GM18909 (cell line): ENCODE data around the gene C1QTNF2.
"Not testable (repeated sequence)": the region's sequence is repeated elsewhere in the genome, so short reads cannot be mapped to it uniquely, and the experiment has no call there.

ENCODE experiments used
- ATAC-seq: cut with Tn5 transposase; IDR thresholded peaks from one replicate; pipeline ENCODE4 v1.9.1; 2021; ENCODE audit warnings: mild to moderate bottlenecking; ENCODE audit not compliant: unreplicated experiment, poor library complexity

The C1QTNF2 gene

DNA sequence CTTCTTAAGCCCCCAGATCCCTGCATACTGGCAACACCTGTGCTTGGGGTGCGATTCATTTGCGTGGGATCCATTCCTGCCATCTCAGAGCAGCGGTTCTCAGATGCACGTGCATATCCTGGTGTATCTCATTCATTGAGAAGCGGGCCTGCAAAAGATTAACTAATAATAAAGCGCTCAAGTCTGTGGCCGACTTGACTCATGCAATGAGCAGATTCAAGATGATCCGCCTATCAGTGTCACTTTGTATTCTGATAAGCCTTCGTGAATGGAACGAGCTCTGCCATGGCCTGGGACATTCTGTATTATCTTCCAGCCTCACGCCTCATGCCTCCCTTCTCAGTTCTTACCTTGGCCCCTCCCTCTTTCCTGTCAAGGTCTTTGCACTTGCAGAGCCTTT is 22.3 kb downstream of the C1QTNF2 start:
- ATAC-seq = no peak

DNA sequence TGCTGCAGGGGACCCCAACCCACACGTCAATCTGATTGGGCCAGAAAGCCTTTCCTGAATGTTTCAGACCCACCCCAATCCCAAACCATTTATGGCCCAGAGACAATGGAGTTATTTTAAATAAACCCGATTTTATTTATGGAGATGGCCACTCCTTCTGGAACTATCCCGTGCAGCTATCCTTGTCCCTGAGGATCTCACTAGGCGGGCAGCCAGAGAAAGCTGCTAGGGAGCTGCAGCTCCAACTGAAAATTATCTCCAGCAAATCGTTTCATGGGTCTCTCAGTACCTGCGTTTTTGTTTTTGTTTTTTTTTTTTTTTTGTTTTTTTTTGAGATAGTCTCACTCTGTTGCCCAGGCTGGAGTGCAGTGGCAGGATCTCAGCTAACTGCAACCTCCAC is 23.0 kb downstream of the C1QTNF2 start:
- no peak for ATAC-seq

GRCh38 chr5:160342413-160342941 is 27.9 kb downstream of the C1QTNF2 start:
- no peak for ATAC-seq

DNA sequence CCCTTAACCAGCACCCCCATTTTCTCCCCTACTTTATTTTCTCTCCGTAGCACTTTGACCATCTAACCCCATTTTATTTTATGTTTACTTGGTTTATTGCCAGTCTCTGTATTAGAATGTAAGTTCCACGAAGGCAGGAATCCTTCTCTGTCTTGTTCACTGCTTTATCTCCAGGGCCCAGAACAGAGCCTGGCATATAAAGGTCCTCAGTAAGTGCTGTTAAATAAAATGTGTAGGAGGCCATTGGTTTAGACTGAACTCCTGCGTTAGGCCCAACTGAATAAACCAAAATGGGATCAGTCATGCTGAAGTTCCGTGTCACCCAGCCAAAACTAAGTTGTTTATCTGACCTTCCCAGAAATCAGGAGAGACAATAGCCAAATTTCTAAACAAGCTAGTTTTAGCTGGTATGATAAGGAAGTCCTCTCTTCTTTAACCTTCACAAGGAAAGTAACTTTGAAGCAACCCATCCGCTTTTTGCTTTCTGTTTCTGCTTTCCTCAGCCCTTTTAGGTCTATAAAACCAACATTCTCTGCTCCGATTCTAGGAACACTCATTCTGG is 29.0 kb downstream of the C1QTNF2 start:
- ATAC-seq = no peak

GRCh38 chr5:160340513-160340912 is 29.9 kb downstream of the C1QTNF2 start:
- ATAC-seq = not testable (repeated sequence)

- no peak for ATAC-seq
Measured at GRCh38 chr5:160339406-160340130, 30.9 kb downstream of the C1QTNF2 start.

DNA sequence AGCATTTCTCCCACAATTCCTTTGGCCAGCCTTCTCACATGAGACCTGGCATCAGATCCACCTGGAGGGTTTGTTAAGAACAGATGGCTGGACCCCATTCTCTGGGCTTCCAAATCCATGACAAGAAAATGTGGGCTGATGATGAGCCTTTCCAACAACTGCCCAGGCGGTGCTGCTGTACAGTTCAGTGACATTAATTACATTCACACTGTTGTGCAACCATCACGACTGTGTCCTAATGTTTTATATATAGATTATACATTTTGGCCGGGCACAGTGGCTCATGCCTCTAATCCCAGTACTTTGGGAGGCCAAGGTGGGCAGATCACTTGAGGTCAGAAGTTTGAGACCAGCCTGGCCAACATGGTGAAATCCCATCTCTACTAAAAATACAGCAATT is 35.7 kb downstream of the C1QTNF2 start:
- not testable (repeated sequence) for ATAC-seq

GRCh38 chr5:160333721-160334120 is 36.7 kb downstream of the C1QTNF2 start:
- ATAC-seq = no peak

DNA sequence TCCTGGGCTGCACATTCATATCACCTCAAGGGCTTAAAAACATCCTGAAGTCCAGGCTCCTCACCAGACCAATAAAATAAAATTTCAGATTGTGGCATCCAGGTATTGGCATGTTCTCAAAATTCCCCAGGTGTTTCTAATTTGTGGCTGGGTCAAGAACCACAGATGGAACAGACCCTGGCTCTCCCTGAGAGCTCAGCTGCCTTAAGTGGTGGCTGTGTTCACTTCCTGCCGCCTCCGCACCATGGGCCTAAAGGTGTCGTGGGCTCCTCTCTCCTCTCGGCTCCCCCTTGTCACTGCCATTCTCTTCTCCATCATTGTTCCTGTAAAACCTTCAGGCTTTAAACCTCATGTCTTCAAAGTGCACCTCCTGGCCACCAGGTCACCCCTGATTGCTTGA is 40.2 kb downstream of the C1QTNF2 start:
- ATAC-seq = no peak

DNA sequence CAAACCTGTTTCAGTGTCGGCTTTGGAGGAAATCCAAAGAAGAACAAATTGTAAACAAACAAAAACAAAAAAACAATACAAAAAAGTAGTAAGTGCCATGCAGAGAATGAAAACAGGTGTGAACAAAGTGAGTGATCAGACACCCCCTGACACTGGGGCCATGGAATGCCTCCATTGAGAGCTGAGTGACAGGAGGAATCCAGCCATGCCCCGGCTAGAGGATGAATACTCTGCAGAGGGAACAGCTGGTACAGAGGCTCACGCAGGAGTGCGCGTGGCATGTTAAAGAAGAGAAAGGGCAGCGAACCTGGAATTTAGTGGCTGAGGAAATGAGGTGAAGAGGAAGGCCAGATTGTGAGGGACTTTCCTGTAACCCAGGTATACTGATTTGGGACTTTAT is 42.6 kb downstream of the C1QTNF2 start:
- no peak for ATAC-seq

- no peak for ATAC-seq
Measured at GRCh38 chr5:160326981-160327380, 43.4 kb downstream of the C1QTNF2 start.

DNA sequence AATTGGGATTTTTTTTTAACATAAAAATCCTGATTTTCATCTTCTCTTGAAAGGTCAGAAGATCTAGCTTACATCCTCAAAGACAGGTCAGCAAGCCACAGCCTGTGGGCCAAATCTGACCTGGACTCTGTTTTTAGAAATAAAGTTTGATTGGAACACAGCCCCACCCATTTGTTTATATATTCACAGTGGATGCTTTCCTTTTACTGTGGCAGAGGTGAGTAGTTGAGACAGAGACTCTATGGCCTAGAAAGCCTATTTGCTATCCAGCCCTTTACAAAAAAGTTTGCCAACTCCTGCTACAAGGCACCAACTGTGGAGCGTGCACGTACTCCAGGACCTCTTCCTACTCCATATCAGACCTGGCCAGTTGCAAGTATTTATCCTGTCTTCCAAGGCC is 44.7 kb downstream of the C1QTNF2 start:
- ATAC-seq = no peak

GRCh38 chr5:160324886-160325285 is 45.5 kb downstream of the C1QTNF2 start:
- ATAC-seq = no peak

GRCh38 chr5:160318409-160318808 is 52.0 kb downstream of the C1QTNF2 start:
- no peak for ATAC-seq

DNA sequence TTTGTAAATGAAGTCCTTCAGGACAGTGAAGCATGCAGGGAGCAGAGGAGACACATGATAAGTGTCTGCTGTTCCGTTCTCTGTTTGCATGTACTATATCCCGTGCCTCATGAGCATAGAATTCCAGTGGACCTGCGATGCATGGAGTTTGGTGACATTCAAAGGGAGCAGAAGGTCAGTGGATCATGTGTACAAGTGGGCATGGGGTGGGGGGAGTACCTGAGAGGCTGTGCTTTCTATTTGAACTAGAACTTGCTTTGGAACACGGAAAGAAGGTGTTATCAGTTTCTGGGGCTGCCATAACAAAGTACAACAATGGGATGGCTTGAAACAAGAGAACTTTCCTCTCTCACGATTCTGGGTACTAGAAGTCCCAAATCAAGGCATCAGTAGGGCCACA is 53.0 kb downstream of the C1QTNF2 start:
- no peak for ATAC-seq

DNA sequence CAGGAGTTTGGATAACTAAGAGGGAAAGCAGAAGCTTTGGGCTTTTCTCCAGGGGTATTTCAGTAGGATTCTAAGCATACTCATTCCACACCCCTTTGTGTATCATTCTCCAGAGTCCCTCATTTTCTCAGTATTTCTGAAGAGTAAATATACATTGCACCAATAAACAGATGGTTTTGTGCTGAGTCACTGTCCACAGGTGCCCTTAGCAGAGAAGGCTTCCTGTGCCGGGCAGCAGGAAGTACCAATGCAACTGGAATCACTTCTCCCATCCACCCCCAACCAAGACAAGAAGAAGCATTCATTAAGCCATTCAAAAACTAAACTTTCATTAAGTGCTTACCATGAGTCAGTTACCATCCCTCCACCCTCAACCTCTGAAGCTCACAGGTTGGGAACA is 54.5 kb downstream of the C1QTNF2 start:
- ATAC-seq = no peak

GRCh38 chr5:160312960-160313727 is 57.3 kb downstream of the C1QTNF2 start:
- ATAC-seq = no peak

- peak; percentile 62 for ATAC-seq
Measured at GRCh38 chr5:160312134-160312959, 58.1 kb downstream of the C1QTNF2 start, which contains the start of gene CCNJL. TSS of gene CCNJL (minus strand) at chr5:160312564. CDS start at chr5:160311923, 641 bp downstream.

DNA sequence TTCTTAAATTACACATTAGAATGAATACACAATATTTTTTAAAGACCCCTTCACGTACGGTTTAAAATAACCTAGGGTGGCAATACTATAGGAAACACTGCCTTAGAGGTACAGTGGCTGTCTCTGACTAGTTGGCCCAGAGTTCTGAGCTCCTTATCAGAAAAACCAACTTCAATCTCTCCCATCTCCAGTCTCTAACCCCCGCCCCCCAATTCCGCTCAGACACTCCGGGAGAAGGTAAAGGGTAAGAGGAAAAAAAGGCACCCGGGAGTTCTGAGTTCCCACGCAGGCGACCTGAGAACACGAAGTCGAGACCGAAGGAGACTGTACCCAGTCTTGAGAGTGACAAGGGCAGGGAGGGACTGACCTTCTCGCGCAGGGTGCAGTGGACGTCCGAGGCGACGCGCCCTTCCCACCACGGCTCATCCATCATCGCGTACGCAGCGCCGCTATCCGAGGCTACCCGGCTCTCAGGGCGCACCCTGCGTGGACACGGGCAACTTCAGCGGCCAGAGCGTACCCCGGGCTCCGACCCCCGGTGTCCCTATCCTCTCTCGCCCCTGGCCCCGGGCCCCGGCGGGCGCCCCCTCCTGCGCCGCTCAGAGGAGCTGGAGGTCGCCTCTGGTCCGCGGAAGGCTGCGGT is 58.8 kb downstream of the C1QTNF2 start:
- ATAC-seq = peak; percentile 15
